ENCODE data around the gene GPR158.

Gene GPR158

DNA sequence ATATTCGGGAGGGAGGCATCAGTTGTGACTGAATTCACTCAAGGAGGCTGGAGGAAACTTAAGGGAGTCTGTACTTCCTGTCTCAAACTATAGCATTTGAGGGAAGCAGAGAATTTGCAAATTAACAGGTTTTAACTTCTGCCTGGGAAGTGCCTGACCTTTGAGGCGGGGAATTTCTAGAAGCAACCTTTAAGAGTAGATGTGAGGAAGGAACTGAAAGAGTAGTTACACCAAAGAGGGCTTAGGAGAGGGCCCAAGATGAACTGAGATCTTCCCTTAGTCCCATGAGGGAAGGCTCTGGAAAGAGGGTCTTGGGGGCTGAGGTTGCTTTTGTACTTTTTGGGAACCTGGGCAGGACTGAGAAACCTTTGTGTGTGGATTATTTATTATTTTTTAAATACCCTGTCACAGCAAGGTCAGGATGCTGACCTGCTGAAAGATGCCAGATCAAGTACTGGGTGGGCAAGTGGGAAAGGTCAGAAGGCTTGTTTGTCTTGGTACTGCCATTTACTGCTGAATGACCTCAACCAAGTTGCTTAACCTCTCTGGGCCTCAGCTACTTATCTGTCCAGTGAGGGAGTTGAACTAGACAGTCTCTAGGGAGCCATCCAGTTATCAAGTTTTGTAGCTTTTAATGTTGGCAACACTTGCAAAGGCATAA, 2.4 kb downstream of the GPR158 start:
- Histone ChIP-seq H3K36me3 (ENCODE audit: low read depth) (no peaks in the 10 kb centered on the region), H3K9me3 (ENCODE audit: severe bottlenecking) (no peaks in the 10 kb centered on the region), H3K4me1 (ENCODE audit: insufficient read depth, poor library complexity, severe bottlenecking) (no peaks in the 10 kb centered on the region), H3K4me3 (ENCODE audit: severe bottlenecking) (no peak overlapping the region), H3K27me3 (ENCODE audit: insufficient read depth, poor library complexity, severe bottlenecking) (peaks cover 84% of the 10 kb centered on the region), H3K27ac (ENCODE audit: poor library complexity, severe bottlenecking) (no peak overlapping the region)
- TF ChIP-seq, protein P1, sequence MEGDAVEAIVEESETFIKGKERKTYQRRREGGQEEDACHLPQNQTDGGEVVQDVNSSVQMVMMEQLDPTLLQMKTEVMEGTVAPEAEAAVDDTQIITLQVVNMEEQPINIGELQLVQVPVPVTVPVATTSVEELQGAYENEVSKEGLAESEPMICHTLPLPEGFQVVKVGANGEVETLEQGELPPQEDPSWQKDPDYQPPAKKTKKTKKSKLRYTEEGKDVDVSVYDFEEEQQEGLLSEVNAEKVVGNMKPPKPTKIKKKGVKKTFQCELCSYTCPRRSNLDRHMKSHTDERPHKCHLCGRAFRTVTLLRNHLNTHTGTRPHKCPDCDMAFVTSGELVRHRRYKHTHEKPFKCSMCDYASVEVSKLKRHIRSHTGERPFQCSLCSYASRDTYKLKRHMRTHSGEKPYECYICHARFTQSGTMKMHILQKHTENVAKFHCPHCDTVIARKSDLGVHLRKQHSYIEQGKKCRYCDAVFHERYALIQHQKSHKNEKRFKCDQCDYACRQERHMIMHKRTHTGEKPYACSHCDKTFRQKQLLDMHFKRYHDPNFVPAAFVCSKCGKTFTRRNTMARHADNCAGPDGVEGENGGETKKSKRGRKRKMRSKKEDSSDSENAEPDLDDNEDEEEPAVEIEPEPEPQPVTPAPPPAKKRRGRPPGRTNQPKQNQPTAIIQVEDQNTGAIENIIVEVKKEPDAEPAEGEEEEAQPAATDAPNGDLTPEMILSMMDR (IDR thresholded peaks at IDR 0.05; ENCODE audit: poor library complexity, severe bottlenecking), result no peak
- DNase-seq (ENCODE audit: low spot score), result no peak
- ATAC-seq (ENCODE audit: low read depth), result no peak

DNA sequence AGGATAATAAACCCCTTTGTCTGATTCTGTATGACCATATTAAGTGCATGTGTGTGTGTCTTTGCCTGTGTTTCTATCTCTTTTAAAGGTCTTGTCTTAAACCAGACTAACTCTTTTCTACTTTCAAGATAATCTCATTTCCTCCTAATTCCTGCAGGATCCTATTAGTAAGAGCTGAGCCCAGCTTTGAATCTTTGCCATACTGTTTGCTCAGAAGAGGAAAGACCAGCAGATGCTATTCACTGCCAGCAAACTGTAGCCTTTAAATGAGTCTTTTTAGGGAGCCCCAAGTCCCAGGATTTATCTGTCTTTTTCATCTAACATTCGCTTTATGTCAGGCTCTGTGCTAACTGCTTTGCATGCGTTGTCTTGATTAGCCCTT, 2.9 kb downstream of the GPR158 start:
- no peak for ATAC-seq (ENCODE audit: low read depth)
- H3K4me1 ChIP-seq (ENCODE audit: insufficient read depth, poor library complexity, severe bottlenecking), result no peaks in the 10 kb centered on the region
- H3K36me3 ChIP-seq (ENCODE audit: low read depth), result no peaks in the 10 kb centered on the region
- no peak for DNase-seq (ENCODE audit: low spot score)
- H3K27ac ChIP-seq (ENCODE audit: poor library complexity, severe bottlenecking), result no peak overlapping the region
- H3K27me3 ChIP-seq (ENCODE audit: insufficient read depth, poor library complexity, severe bottlenecking), result peaks cover 84% of the 10 kb centered on the region
- H3K9me3 ChIP-seq (ENCODE audit: severe bottlenecking), result no peaks in the 10 kb centered on the region
- TF ChIP-seq, protein P1 (IDR thresholded peaks at IDR 0.05; ENCODE audit: poor library complexity, severe bottlenecking), result no peak
- no peak overlapping the region for H3K4me3 ChIP-seq (ENCODE audit: severe bottlenecking)

DNA sequence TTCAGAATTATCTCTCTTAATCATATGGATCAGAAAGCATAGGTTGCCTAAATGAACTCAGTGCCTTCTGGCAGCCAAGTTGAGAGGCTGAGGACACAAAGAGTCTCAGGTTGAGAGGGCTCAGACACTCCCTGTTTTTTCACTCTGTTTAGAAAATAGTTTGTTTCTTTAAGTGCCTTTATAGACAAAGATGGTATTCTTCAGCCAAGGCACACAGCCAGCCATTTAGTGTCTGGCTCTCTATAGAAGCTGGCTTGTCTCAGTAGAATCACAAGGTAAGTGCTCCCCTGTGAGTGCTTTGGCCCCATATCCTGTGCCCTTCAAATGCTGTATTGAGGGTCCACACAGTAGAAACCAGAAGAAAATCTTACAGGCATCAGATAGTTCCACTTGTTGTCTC, 3.6 kb downstream of the GPR158 start:
- no peaks in the 10 kb centered on the region for H3K36me3 ChIP-seq (ENCODE audit: low read depth)
- H3K27me3 ChIP-seq (ENCODE audit: insufficient read depth, poor library complexity, severe bottlenecking), result peaks cover 84% of the 10 kb centered on the region
- H3K9me3 ChIP-seq (ENCODE audit: severe bottlenecking), result no peaks in the 10 kb centered on the region
- ATAC-seq (ENCODE audit: low read depth) (no peak), DNase-seq (ENCODE audit: low spot score) (no peak)
- TF ChIP-seq, protein P1 (IDR thresholded peaks at IDR 0.05; ENCODE audit: poor library complexity, severe bottlenecking), result no peak
- H3K4me1 ChIP-seq (ENCODE audit: insufficient read depth, poor library complexity, severe bottlenecking), result no peaks in the 10 kb centered on the region
- H3K4me3 ChIP-seq (ENCODE audit: severe bottlenecking), result no peak overlapping the region
- H3K27ac ChIP-seq (ENCODE audit: poor library complexity, severe bottlenecking), result no peak overlapping the region

DNA sequence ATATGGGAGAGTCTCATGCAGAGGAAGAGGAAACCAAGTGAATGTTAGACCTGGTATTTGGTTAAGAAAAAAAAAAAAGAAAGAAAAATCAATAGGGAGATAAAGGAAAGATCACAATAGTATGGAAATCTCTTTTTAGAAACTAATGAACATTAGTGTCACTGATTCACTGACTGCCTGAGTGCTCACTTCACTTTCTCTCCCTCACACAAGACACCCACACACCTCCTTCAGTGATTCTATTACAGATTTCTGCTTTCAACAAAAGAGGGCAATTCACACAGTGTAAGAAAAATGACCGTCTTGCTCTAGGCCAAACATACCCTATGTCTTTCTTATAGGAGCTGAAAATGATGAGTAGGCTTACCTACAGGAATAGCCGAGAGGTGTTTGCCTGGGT, 6.0 kb downstream of the GPR158 start:
- no peaks in the 10 kb centered on the region for H3K9me3 ChIP-seq (ENCODE audit: severe bottlenecking)
- H3K4me3 ChIP-seq (ENCODE audit: severe bottlenecking), result no peak overlapping the region
- H3K36me3 ChIP-seq (ENCODE audit: low read depth), result no peaks in the 10 kb centered on the region
- H3K4me1 ChIP-seq (ENCODE audit: insufficient read depth, poor library complexity, severe bottlenecking), result no peaks in the 10 kb centered on the region
- no peak overlapping the region for H3K27ac ChIP-seq (ENCODE audit: poor library complexity, severe bottlenecking)
- TF ChIP-seq, protein P1 (IDR thresholded peaks at IDR 0.05; ENCODE audit: poor library complexity, severe bottlenecking), result no peak
- H3K27me3 ChIP-seq (ENCODE audit: insufficient read depth, poor library complexity, severe bottlenecking), result peaks cover 84% of the 10 kb centered on the region
- ATAC-seq (ENCODE audit: low read depth) (no peak), DNase-seq (ENCODE audit: low spot score) (no peak)

DNA sequence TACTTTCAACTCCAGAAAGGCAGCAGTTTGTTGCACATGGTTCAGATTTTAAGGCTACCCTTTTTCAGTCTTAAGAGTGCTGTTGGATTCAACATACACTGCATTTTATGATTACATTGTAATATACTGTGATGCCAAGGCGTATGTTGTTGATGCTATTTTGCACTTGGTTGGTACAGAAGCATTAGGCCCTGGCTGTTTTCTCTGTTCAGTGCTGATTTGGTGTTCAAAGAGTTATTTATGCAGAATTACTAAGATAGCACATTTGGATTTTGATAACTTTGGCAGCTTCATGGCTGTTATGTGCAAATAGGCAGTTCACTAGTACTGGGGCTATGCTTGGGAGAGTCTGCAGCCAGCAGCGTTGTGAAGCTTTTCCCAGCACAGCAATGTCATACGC, 7.8 kb downstream of the GPR158 start:
- Histone ChIP-seq H3K4me1 (ENCODE audit: insufficient read depth, poor library complexity, severe bottlenecking) (no peaks in the 10 kb centered on the region), H3K27me3 (ENCODE audit: insufficient read depth, poor library complexity, severe bottlenecking) (peaks cover 69% of the 10 kb centered on the region), H3K36me3 (ENCODE audit: low read depth) (no peaks in the 10 kb centered on the region), H3K9me3 (ENCODE audit: severe bottlenecking) (no peaks in the 10 kb centered on the region), H3K4me3 (ENCODE audit: severe bottlenecking) (no peak overlapping the region), H3K27ac (ENCODE audit: poor library complexity, severe bottlenecking) (no peak overlapping the region)
- DNase-seq (ENCODE audit: low spot score) (no peak), ATAC-seq (ENCODE audit: low read depth) (no peak)
- TF ChIP-seq, protein P1 (IDR thresholded peaks at IDR 0.05; ENCODE audit: poor library complexity, severe bottlenecking), result no peak

All from RWPE2 (cell line).